KMS-11 (cell line): Measurements from ENCODE around the gene RBMX.
"Not testable (repeated sequence)": the region's sequence is repeated elsewhere in the genome, so short reads cannot be mapped to it uniquely, and the experiment has no call there.

ENCODE experiments used
- H2AFZ ChIP-seq: fragments of 200-600 bp; sonication (generic); 2 replicates; pipeline ENCODE4 v1.6.1; 2016; ENCODE audit warnings: antibody characterized with exemption, mixed run types, low read depth
- H3K27ac ChIP-seq: fragments of 200-600 bp; sonication (generic); 2 replicates; pipeline ENCODE4 v1.6.1; 2016; ENCODE audit warnings: mild to moderate bottlenecking, mixed run types
- H3K27me3 ChIP-seq: fragments of 200-600 bp; sonication (generic); 2 replicates; pipeline ENCODE4 v1.6.1; 2017; ENCODE audit warnings: mild to moderate bottlenecking, low read depth, mixed run types, moderate library complexity; ENCODE audit not compliant: insufficient read depth
- H3K36me3 ChIP-seq: fragments of 200-600 bp; sonication (generic); 2 replicates; pipeline ENCODE4 v1.6.1; 2017; ENCODE audit warnings: mild to moderate bottlenecking, mixed run types; ENCODE audit not compliant: insufficient read depth
- H3K4me1 ChIP-seq: fragments of 200-600 bp; sonication (generic); 2 replicates; pipeline ENCODE4 v1.6.1; 2016; ENCODE audit warnings: mild to moderate bottlenecking, low read depth, mixed run types; ENCODE audit not compliant: poor library complexity, severe bottlenecking
- H3K4me2 ChIP-seq: fragments of 200-600 bp; sonication (generic); 2 replicates; pipeline ENCODE4 v1.7.0; 2016; ENCODE audit warnings: mild to moderate bottlenecking, mixed run types
- H3K4me3 ChIP-seq: fragments of 200-600 bp; sonication (generic); IDR thresholded peaks from 2 replicates; pipeline ENCODE4 v1.6.1; 2017; ENCODE audit warnings: low read depth, low read length, mixed read lengths; ENCODE audit not compliant: insufficient read depth
- H3K79me2 ChIP-seq: fragments of 200-600 bp; sonication (generic); 2 replicates; pipeline ENCODE4 v1.6.1; 2016; ENCODE audit warnings: low read depth, mixed run types; ENCODE audit not compliant: insufficient read depth
- H3K9ac ChIP-seq: fragments of 200-600 bp; sonication (generic); 2 replicates; pipeline ENCODE4 v1.6.1; 2016; ENCODE audit warnings: mild to moderate bottlenecking, mixed run types
- H4K20me1 ChIP-seq: fragments of 200-600 bp; sonication (generic); 2 replicates; pipeline ENCODE4 v1.6.1; 2016; ENCODE audit warnings: mild to moderate bottlenecking, mixed run types; ENCODE audit not compliant: insufficient read depth
- CTCF ChIP-seq: fragments of 200-600 bp; sonication (generic); conservative IDR thresholded peaks from 2 replicates; pipeline ENCODE4 v1.6.1; 2017; ENCODE audit warnings: low read depth, mild to moderate bottlenecking, antibody characterized with exemption, low read length, moderate library complexity, mixed read lengths

Gene RBMX

DNA sequence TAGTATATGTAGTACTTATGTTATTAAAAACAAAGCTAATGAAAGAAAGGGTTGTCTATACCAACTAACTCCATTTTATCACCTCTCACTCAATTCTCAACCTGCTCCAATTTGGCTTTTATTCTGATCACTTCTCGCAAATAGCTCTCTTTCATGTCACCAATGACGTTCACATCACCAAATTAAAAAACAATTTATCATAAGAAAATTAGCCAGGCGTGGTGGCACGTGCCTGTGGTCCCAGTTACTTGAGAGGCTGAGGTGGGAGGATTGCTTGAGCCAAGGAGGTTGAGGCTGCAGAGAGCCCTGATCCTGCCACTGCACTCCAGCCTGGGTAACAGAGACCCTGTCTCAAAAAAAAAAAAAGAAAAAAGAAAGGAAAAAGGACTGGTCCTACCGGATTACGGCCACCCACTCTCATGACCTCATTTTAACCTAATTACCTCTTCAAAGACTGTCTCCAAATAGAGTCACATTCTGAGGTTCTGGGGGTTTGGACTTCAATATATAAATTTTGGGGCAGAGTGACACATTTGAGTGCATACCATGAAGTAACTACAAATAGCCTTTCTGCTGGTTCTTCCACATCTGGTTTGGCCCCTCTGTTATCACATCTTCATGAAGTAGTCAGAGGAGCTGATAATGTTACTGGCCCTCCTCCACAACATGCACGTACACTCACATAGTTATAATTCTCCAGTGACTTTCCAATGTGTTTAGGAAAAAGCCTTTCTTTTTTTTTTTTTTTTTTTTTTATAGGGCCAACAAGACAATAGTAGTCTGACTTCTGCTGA lies 15.8 kb upstream of the RBMX start:
- H3K4me2 ChIP-seq = no peak overlapping the region
- H4K20me1 ChIP-seq = no peaks in the 10 kb centered on the region
- no peak overlapping the region for H3K9ac ChIP-seq
- H3K27ac ChIP-seq = no peak overlapping the region
- TF ChIP-seq CTCF = no peak
- H3K27me3 ChIP-seq = no peaks in the 10 kb centered on the region
- no peak overlapping the region for H3K4me3 ChIP-seq
- no peaks in the 10 kb centered on the region for H3K79me2 ChIP-seq
- no peaks in the 10 kb centered on the region for H3K4me1 ChIP-seq
- no peaks in the 10 kb centered on the region for H3K36me3 ChIP-seq
- no peak overlapping the region for H2AFZ ChIP-seq

DNA sequence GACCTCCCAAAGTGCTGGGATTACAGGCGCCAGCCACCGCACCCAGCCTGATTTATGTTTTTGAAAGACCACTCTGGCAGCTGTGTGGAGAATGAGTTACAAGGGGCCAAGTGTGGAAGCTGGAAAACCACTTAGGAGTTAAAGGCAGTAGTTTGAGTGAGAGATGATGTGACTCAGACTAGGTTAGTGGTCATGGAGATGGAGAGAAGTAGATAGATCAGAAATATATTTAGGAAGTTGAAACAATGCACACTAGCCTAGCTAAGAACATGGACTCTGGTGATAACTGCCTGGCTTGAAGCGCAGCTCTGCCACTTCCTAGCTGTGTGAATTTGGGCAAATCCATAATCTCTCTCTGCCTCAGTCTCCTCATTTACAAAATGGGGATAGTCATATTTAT lies 11.9 kb upstream of the RBMX start:
- Histone ChIP-seq H3K4me1 (no peaks in the 10 kb centered on the region), H3K79me2 (no peaks in the 10 kb centered on the region), H3K36me3 (no peaks in the 10 kb centered on the region), H3K4me3 (no peak overlapping the region), H2AFZ (no peak overlapping the region), H3K4me2 (no peak overlapping the region), H3K9ac (no peak overlapping the region), H4K20me1 (no peaks in the 10 kb centered on the region), H3K27ac (no peak overlapping the region), H3K27me3 (no peaks in the 10 kb centered on the region)
- TF ChIP-seq CTCF = no peak

DNA sequence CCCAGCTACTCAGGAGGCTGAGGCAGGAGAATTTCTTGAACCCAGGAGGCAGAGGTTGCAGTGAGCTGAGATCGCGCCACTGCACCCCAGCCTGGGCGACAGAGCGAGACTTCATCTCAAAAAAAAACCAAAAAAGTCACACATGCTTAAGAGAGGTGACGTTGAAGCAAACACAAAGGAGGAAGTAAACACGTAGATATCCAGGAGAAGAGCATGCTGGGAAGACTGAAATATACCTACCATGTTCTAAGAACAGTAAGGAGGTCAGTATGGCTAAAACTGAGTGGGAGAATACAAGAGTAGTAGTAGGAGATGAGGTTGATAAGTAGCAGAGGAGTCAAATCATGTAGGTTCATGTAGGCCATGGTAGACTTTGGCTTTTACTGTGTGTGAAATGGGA lies 10.1 kb upstream of the RBMX start:
- not testable (repeated sequence) for H3K79me2 ChIP-seq, H3K27ac ChIP-seq, H3K4me3 ChIP-seq, H2AFZ ChIP-seq, H4K20me1 ChIP-seq, H3K36me3 ChIP-seq, H3K27me3 ChIP-seq, H3K4me2 ChIP-seq, H3K9ac ChIP-seq, H3K4me1 ChIP-seq

GRCh38 chrX:136889269-136889668 lies 8.7 kb upstream of the RBMX start:
- Histone ChIP-seq H4K20me1 (no peaks in the 10 kb centered on the region), H3K9ac (no peak overlapping the region), H3K79me2 (no peaks in the 10 kb centered on the region), H3K4me1 (no peaks in the 10 kb centered on the region), H3K27me3 (no peaks in the 10 kb centered on the region), H2AFZ (no peak overlapping the region), H3K36me3 (no peaks in the 10 kb centered on the region), H3K4me2 (no peak overlapping the region), H3K27ac (no peak overlapping the region), H3K4me3 (no peak overlapping the region)
- no peak for TF ChIP-seq CTCF

DNA sequence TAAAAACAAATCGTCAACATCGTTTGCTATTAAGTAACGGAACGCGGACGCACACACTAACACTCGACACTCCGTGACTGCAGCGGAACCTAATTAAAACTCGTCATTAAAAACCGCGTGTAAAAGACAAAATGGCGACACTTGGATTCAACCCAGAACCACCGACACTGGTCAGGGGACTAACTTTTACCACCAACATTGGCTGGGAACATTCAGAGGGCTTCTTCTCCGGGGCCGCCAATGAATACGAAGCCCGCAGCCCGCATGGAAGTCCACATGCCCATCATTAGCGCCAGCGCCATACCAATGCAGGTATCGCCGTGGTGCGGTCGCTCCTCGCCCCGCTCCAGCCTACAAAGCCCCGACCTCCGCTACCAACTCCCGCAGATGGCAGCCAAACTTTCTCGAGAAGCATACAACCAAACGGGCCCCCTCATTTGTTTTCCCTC lies 498 bp downstream of the RBMX start:
- Histone ChIP-seq H3K27me3 (no peaks in the 10 kb centered on the region), H2AFZ (no peak overlapping the region), H3K4me2 (peak overlapping the region; percentile 94; the same call in 1 of the 2 replicates), H3K4me3 (no peak overlapping the region), H3K4me1 (peaks cover 15% of the 10 kb centered on the region), H3K36me3 (peaks cover 9% of the 10 kb centered on the region; the same call in 1 of the 2 replicates), H3K79me2 (peaks cover 52% of the 10 kb centered on the region), H4K20me1 (0 out of 2 replicates have a peak, but pooled peaks cover 4% of the 10 kb centered on the region), H3K27ac (peak overlapping the region; percentile 89), H3K9ac (peak overlapping the region; percentile 98)
- no peak for TF ChIP-seq CTCF
